GM23338 (cell line): ENCODE results near the gene MRPL28.
"Not testable (repeated sequence)": the region's sequence is repeated elsewhere in the genome, so short reads cannot be mapped to it uniquely, and the experiment has no call there.

ENCODE experiments used
- CREB1 ChIP-seq: fragments of 250-450 bp; sonication (Bioruptor Pico); IDR thresholded peaks from 2 replicates; pipeline ENCODE4 v1.5.0; 2020; ENCODE audit warnings: low read depth, mild to moderate bottlenecking, moderate library complexity
- CTCF ChIP-seq, 2 experiments: fragments of 200-600 bp in 1 of 2; sonication (generic) in 1 of 2; conservative IDR thresholded peaks; 2 replicates each; pipeline versions ENCODE4 v1.5.1 to v1.6.1; 2016 to 2017; ENCODE audit warnings: antibody characterized with exemption in 2 of 2, low read depth in 2 of 2, mild to moderate bottlenecking in 2 of 2, moderate library complexity in 1 of 2
- ETS1 ChIP-seq: IDR thresholded peaks from 2 replicates; pipeline ENCODE4 v1.6.1; 2016; ENCODE audit warnings: antibody characterized with exemption
- EZH2 ChIP-seq: fragments of 200-600 bp; sonication (generic); IDR thresholded peaks from one replicate; pipeline ENCODE4 v1.8.0; 2017; ENCODE audit warnings: antibody characterized with exemption, mild to moderate bottlenecking, low read depth; ENCODE audit not compliant: unreplicated experiment
- EZH2phosphoT487 ChIP-seq: fragments of 200-600 bp; sonication (generic); IDR thresholded peaks from one replicate; pipeline ENCODE4 v1.8.1; 2018; ENCODE audit warnings: antibody characterized with exemption; ENCODE audit not compliant: unreplicated experiment
- JUNB ChIP-seq: IDR thresholded peaks from one replicate; pipeline ENCODE4 v1.6.1; 2016; ENCODE audit warnings: antibody characterized with exemption; ENCODE audit not compliant: unreplicated experiment
- NANOG ChIP-seq: IDR thresholded peaks from 2 replicates; pipeline ENCODE4 v1.6.1; 2016; ENCODE audit warnings: antibody characterized with exemption, borderline replicate concordance
- POLR2AphosphoS5 ChIP-seq: IDR thresholded peaks from 2 replicates; pipeline ENCODE4 v1.6.1; 2016; ENCODE audit warnings: antibody characterized with exemption, low read depth
- STAT1 ChIP-seq: IDR thresholded peaks from one replicate; pipeline ENCODE4 v1.6.1; 2016; ENCODE audit warnings: antibody characterized with exemption; ENCODE audit not compliant: unreplicated experiment
- ZNF114 ChIP-seq: fragments of 250-450 bp; sonication (Bioruptor Pico); IDR thresholded peaks from 2 replicates; pipeline ENCODE4 v1.5.0; 2020; ENCODE audit warnings: mild to moderate bottlenecking, moderate library complexity
- ZNF331 ChIP-seq: fragments of 250-450 bp; sonication (Bioruptor Pico); IDR thresholded peaks from 2 replicates; pipeline ENCODE4 v1.5.0; 2020; ENCODE audit warnings: low read depth, mild to moderate bottlenecking, moderate library complexity
- TF ChIP-seq, protein P1 (sequence below): IDR thresholded peaks from one replicate; pipeline ENCODE4 v1.6.1; 2018; ENCODE audit warnings: antibody characterized with exemption; ENCODE audit not compliant: unreplicated experiment
- TF ChIP-seq, protein P2 (sequence below): fragments of 250-450 bp; sonication (Bioruptor Pico); IDR thresholded peaks from 2 replicates; pipeline ENCODE4 v1.5.0; 2020; ENCODE audit warnings: mild to moderate bottlenecking, moderate library complexity

DNA sequence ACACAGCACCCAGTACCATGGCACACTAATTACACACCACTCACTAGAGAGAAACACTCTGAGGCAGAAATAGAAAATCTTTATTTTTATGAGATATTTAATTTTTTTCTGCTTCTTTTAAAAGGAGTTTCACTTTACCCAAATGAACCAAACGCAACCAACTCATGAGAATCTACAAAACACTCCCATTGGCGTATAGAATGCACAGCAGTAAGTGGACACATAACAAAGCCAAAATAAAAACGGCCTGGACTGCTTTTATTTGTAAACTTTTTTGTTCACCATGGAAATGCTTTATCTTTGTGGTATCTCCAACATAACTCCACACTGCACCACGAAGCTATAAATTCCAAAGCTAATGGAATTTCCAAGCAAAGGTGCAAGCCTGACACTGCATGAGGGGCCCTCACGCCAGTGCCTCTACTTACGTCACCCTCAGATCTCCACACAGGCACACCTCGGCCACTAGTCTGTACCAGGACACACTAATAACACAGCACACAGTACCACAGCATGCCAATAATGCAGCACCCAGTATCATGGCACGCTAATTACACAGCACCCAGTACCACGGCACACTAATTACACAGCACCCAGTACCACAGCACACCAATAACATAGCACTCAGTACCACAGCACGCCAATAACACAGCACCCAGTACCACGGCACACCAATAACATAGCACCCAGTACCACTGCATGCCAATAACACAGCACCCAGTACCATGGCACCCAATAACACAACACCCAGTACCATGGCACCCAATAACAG lies 35.3 kb downstream of the MRPL28 start:
- not testable (repeated sequence) for TF ChIP-seq CTCF (conservative IDR thresholded peaks at IDR 0.05; ENCODE audit: low read depth in 2 of 2); EZH2; EZH2phosphoT487; CREB1 (CRISPR knock-in tag); ZNF331 (CRISPR knock-in tag); POLR2AphosphoS5; ETS1; JUNB; ZNF114 (CRISPR knock-in tag); STAT1; NANOG
- TF ChIP-seq, protein P1, sequence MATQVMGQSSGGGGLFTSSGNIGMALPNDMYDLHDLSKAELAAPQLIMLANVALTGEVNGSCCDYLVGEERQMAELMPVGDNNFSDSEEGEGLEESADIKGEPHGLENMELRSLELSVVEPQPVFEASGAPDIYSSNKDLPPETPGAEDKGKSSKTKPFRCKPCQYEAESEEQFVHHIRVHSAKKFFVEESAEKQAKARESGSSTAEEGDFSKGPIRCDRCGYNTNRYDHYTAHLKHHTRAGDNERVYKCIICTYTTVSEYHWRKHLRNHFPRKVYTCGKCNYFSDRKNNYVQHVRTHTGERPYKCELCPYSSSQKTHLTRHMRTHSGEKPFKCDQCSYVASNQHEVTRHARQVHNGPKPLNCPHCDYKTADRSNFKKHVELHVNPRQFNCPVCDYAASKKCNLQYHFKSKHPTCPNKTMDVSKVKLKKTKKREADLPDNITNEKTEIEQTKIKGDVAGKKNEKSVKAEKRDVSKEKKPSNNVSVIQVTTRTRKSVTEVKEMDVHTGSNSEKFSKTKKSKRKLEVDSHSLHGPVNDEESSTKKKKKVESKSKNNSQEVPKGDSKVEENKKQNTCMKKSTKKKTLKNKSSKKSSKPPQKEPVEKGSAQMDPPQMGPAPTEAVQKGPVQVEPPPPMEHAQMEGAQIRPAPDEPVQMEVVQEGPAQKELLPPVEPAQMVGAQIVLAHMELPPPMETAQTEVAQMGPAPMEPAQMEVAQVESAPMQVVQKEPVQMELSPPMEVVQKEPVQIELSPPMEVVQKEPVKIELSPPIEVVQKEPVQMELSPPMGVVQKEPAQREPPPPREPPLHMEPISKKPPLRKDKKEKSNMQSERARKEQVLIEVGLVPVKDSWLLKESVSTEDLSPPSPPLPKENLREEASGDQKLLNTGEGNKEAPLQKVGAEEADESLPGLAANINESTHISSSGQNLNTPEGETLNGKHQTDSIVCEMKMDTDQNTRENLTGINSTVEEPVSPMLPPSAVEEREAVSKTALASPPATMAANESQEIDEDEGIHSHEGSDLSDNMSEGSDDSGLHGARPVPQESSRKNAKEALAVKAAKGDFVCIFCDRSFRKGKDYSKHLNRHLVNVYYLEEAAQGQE: not testable (repeated sequence)
- TF ChIP-seq, protein P2, sequence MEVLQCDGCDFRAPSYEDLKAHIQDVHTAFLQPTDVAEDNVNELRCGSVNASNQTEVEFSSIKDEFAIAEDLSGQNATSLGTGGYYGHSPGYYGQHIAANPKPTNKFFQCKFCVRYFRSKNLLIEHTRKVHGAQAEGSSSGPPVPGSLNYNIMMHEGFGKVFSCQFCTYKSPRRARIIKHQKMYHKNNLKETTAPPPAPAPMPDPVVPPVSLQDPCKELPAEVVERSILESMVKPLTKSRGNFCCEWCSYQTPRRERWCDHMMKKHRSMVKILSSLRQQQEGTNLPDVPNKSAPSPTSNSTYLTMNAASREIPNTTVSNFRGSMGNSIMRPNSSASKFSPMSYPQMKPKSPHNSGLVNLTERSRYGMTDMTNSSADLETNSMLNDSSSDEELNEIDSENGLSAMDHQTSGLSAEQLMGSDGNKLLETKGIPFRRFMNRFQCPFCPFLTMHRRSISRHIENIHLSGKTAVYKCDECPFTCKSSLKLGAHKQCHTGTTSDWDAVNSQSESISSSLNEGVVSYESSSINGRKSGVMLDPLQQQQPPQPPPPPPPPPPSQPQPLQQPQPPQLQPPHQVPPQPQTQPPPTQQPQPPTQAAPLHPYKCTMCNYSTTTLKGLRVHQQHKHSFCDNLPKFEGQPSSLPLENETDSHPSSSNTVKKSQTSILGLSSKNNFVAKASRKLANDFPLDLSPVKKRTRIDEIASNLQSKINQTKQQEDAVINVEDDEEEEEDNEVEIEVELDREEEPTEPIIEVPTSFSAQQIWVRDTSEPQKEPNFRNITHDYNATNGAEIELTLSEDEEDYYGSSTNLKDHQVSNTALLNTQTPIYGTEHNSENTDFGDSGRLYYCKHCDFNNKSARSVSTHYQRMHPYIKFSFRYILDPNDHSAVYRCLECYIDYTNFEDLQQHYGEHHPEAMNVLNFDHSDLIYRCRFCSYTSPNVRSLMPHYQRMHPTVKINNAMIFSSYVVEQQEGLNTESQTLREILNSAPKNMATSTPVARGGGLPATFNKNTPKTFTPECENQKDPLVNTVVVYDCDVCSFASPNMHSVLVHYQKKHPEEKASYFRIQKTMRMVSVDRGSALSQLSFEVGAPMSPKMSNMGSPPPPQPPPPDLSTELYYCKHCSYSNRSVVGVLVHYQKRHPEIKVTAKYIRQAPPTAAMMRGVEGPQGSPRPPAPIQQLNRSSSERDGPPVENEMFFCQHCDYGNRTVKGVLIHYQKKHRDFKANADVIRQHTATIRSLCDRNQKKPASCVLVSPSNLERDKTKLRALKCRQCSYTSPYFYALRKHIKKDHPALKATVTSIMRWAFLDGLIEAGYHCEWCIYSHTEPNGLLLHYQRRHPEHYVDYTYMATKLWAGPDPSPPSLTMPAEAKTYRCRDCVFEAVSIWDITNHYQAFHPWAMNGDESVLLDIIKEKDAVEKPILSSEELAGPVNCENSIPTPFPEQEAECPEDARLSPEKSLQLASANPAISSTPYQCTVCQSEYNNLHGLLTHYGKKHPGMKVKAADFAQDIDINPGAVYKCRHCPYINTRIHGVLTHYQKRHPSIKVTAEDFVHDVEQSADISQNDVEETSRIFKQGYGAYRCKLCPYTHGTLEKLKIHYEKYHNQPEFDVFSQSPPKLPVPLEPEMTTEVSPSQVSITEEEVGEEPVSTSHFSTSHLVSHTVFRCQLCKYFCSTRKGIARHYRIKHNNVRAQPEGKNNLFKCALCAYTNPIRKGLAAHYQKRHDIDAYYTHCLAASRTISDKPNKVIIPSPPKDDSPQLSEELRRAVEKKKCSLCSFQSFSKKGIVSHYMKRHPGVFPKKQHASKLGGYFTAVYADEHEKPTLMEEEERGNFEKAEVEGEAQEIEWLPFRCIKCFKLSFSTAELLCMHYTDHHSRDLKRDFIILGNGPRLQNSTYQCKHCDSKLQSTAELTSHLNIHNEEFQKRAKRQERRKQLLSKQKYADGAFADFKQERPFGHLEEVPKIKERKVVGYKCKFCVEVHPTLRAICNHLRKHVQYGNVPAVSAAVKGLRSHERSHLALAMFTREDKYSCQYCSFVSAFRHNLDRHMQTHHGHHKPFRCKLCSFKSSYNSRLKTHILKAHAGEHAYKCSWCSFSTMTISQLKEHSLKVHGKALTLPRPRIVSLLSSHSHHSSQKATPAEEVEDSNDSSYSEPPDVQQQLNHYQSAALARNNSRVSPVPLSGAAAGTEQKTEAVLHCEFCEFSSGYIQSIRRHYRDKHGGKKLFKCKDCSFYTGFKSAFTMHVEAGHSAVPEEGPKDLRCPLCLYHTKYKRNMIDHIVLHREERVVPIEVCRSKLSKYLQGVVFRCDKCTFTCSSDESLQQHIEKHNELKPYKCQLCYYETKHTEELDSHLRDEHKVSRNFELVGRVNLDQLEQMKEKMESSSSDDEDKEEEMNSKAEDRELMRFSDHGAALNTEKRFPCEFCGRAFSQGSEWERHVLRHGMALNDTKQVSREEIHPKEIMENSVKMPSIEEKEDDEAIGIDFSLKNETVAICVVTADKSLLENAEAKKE (CRISPR knock-in tag): not testable (repeated sequence)
